OCI-LY7 (cell line): Measurements from ENCODE around the gene MACROH2A1.

Experiments
- CTCF ChIP-seq: fragments of 200-600 bp; sonication (generic); conservative IDR thresholded peaks from 2 replicates; pipeline ENCODE4 v1.5.1; 2014; ENCODE audit warnings: mild to moderate bottlenecking, antibody characterized with exemption, low read length, moderate library complexity, mixed read lengths
- EZH2phosphoT487 ChIP-seq: fragments of 200-600 bp; sonication (generic); IDR thresholded peaks from 2 replicates; pipeline ENCODE4 v1.6.1; 2018; ENCODE audit warnings: low read depth, borderline replicate concordance, mild to moderate bottlenecking, mixed run types, antibody characterized with exemption, low read length, moderate library complexity, mixed read lengths

- no peak for TF ChIP-seq CTCF
- TF ChIP-seq EZH2phosphoT487 = no peak
These were observed 724 bp downstream of the MACROH2A1 start for GRCh38 chr5:135398160-135398854.
